Transverse colon (tissue), 4 donors: ENCODE data around the gene BMP3.
A peak's percentile ranks its signal among the peaks of the same experiment; 100 is the strongest.

Experiments used
- CTCF ChIP-seq, 5 experiments: fragments of 200-600 bp in 3 of 5; fragments of 450-650 bp in 2 of 5; sonication (generic) in 3 of 5; IDR thresholded peaks; 1 replicate in 2 of 5; 2 replicates in 3 of 5; pipeline ENCODE4 v1.5.1; 2016 to 2017; ENCODE audit warnings: antibody characterized with exemption in 5 of 5, inconsistent platforms in 3 of 5, mild to moderate bottlenecking in 2 of 5, moderate library complexity in 1 of 5
- EP300 ChIP-seq: sonication (generic); formaldehyde crosslinking; IDR thresholded peaks from one replicate; pipeline ENCODE4 v1.6.1; 2017; ENCODE audit warnings: antibody characterized with exemption, low read depth
- POLR2A ChIP-seq: fragments of 450-650 bp; IDR thresholded peaks from one replicate; pipeline ENCODE4 v1.6.1; 2016; ENCODE audit warnings: antibody characterized with exemption, mild to moderate bottlenecking, moderate library complexity
- POLR2AphosphoS5 ChIP-seq, 3 donors: sonication (generic); formaldehyde crosslinking; IDR thresholded peaks; one replicate each; pipeline ENCODE4 v1.6.1; 2016; ENCODE audit warnings: antibody characterized with exemption in 3 of 3

DNA sequence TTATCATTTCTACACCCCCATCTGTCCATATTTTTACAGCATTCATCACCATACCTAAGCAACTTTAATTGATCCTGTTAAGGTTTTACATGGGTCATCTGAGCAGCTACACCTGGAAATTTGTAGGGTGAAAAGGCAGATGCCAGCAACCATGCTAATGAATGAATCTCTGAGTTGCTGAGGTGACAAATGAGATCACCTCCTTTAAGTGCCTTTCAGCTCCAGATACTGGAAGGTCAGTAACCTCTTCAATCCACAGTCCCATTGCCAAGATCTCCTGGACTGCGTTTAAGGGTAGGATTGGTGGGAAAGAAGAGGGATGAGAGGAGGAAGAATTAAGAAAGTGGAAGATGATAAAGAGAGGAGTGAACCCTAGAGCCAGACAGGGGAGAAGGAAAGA lies 8.5 kb upstream of the BMP3 start:
- TF ChIP-seq POLR2A (no peak), CTCF (IDR thresholded peaks at IDR 0.05) (peak in 1 of 5 experiments; percentile 32), POLR2AphosphoS5 (IDR thresholded peaks at IDR 0.05) (no peak), EP300 (no peak)
